H7 (cell line): ENCODE measurements around the gene MALT1. TPM values are rescaled to one million over a fixed set of nuclear protein-coding genes. Genes with fewer than 3 reads are reported as not detected.

Source experiments
- DNase-seq: peaks from one replicate; pipeline ENCODE4 v3.0.0; 2012
- H3K27me3 ChIP-seq: 2 replicates; pipeline ENCODE4 v1.6.0; 2011; ENCODE audit warnings: mild to moderate bottlenecking, low read length; ENCODE audit not compliant: control insufficient read depth, insufficient read depth
- H3K36me3 ChIP-seq: replicated peaks from 2 replicates; pipeline ENCODE4 v1.5.1; 2011; ENCODE audit warnings: low read length; ENCODE audit not compliant: control insufficient read depth, insufficient read depth
- H3K4me3 ChIP-seq: 2 replicates; pipeline ENCODE4 v1.5.1; 2011; ENCODE audit warnings: low read depth, mild to moderate bottlenecking, control low read depth, low read length, moderate library complexity; ENCODE audit not compliant: insufficient read depth
- total RNA-seq: library from RNA; depleted of rRNA; stranded (reverse); fragments of >200 nt; shearing (Covaris generic); gene quantifications from 2 replicates; pipeline ENCODE4 v1.2.3, GENCODE V29; 2014

The MALT1 gene
- total RNA-seq, 1 experiment from 2014 or later = 18.9 TPM

GRCh38 chr18:58723810-58724602, 52.7 kb downstream of the MALT1 start:
- no peaks in the 10 kb centered on the region for H3K27me3 ChIP-seq
- no peaks in the 10 kb centered on the region for H3K36me3 ChIP-seq
- no peak overlapping the region for H3K4me3 ChIP-seq
- DNase-seq = no peak

GRCh38 chr18:58726671-58727070, 55.4 kb downstream of the MALT1 start:
- no peak for DNase-seq
- Histone ChIP-seq H3K4me3 (no peak overlapping the region), H3K27me3 (no peaks in the 10 kb centered on the region), H3K36me3 (no peaks in the 10 kb centered on the region)

GRCh38 chr18:58727776-58728500, 56.7 kb downstream of the MALT1 start:
- no peak for DNase-seq
- no peaks in the 10 kb centered on the region for H3K36me3 ChIP-seq
- H3K4me3 ChIP-seq = no peak overlapping the region
- no peaks in the 10 kb centered on the region for H3K27me3 ChIP-seq

- H3K27me3 ChIP-seq = no peaks in the 10 kb centered on the region
- no peak overlapping the region for H3K4me3 ChIP-seq
- DNase-seq = no peak
- H3K36me3 ChIP-seq = no peaks in the 10 kb centered on the region
These were observed 57.5 kb downstream of the MALT1 start for GRCh38 chr18:58728719-58729118.

- no peak overlapping the region for H3K4me3 ChIP-seq
- no peak for DNase-seq
- H3K27me3 ChIP-seq = no peaks in the 10 kb centered on the region
- no peaks in the 10 kb centered on the region; the same call in 1 of the 2 replicates for H3K36me3 ChIP-seq
These were observed 59.4 kb downstream of the MALT1 start for GRCh38 chr18:58730618-58731017.

- DNase-seq = no peak
- Histone ChIP-seq H3K27me3 (no peaks in the 10 kb centered on the region), H3K4me3 (no peak overlapping the region), H3K36me3 (no peaks in the 10 kb centered on the region; the same call in none of the 2 replicates)
These were observed 61.2 kb downstream of the MALT1 start for GRCh38 chr18:58732471-58732870.

- Histone ChIP-seq H3K27me3 (no peaks in the 10 kb centered on the region), H3K4me3 (no peak overlapping the region), H3K36me3 (no peaks in the 10 kb centered on the region; the same call in none of the 2 replicates)
- DNase-seq = no peak
These were observed 62.6 kb downstream of the MALT1 start for GRCh38 chr18:58733866-58734265.

GRCh38 chr18:58738322-58738721, 67.1 kb downstream of the MALT1 start:
- no peak for DNase-seq

GRCh38 chr18:58745914-58746313, 74.6 kb downstream of the MALT1 start:
- Histone ChIP-seq H3K36me3 (peaks cover 4% of the 10 kb centered on the region; the same call in 1 of the 2 replicates), H3K4me3 (no peak overlapping the region), H3K27me3 (no peaks in the 10 kb centered on the region)
- no peak for DNase-seq

More at GRCh38 chr18:58738322-58738721, 67.1 kb downstream of the MALT1 start:
- Histone ChIP-seq H3K36me3 (no peaks in the 10 kb centered on the region; the same call in none of the 2 replicates), H3K27me3 (no peaks in the 10 kb centered on the region), H3K4me3 (no peak overlapping the region)

GRCh38 chr18:58748899-58749595, 77.8 kb downstream of the MALT1 start:
- no peaks in the 10 kb centered on the region for H3K27me3 ChIP-seq
- no peak for DNase-seq
- peaks cover 4% of the 10 kb centered on the region; the same call in 1 of the 2 replicates for H3K36me3 ChIP-seq
- H3K4me3 ChIP-seq = no peak overlapping the region

GRCh38 chr18:58753976-58754375, 82.7 kb downstream of the MALT1 start:
- Histone ChIP-seq H3K36me3 (no peaks in the 10 kb centered on the region), H3K4me3 (no peak overlapping the region), H3K27me3 (no peaks in the 10 kb centered on the region)
- DNase-seq = no peak

GRCh38 chr18:58754544-58755068, 83.3 kb downstream of the MALT1 start:
- DNase-seq = no peak
- Histone ChIP-seq H3K36me3 (no peaks in the 10 kb centered on the region), H3K4me3 (no peak overlapping the region), H3K27me3 (no peaks in the 10 kb centered on the region)

GRCh38 chr18:58755304-58756010, 84.2 kb downstream of the MALT1 start:
- no peaks in the 10 kb centered on the region for H3K27me3 ChIP-seq
- H3K36me3 ChIP-seq = no peaks in the 10 kb centered on the region
- no peak overlapping the region for H3K4me3 ChIP-seq
- no peak for DNase-seq

GRCh38 chr18:58756148-58756547, 84.9 kb downstream of the MALT1 start:
- Histone ChIP-seq H3K36me3 (no peaks in the 10 kb centered on the region), H3K27me3 (no peaks in the 10 kb centered on the region), H3K4me3 (no peak overlapping the region)
- no peak for DNase-seq
